ENCODE data around the gene PSTPIP1.

Gene PSTPIP1

DNA sequence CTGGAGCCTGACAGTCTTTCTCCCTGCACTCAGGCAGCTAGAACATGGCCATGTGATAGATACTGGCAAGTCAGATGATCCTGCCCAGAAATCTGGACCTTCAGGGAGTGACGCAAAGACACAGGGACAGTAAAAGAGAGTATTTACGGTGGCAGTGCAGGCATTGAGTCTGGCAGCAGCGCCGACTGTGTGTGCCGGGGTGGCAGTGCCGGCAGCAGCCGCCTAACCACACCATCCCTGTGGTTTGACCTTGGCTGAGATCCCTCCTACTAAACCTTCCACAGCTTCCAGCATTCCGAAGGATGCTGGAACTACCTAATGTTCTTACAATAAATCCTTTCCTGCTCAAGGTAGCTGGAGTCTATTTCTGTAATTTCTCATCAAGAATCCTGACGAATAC lies 80.6 kb downstream of the PSTPIP1 start:
- DNase-seq = no peak

GRCh38 chr15:77076323-77076915 lies 81.5 kb downstream of the PSTPIP1 start:
- no peak for DNase-seq

GRCh38 chr15:77081971-77082370 lies 87.0 kb downstream of the PSTPIP1 start:
- no peak for DNase-seq

DNA sequence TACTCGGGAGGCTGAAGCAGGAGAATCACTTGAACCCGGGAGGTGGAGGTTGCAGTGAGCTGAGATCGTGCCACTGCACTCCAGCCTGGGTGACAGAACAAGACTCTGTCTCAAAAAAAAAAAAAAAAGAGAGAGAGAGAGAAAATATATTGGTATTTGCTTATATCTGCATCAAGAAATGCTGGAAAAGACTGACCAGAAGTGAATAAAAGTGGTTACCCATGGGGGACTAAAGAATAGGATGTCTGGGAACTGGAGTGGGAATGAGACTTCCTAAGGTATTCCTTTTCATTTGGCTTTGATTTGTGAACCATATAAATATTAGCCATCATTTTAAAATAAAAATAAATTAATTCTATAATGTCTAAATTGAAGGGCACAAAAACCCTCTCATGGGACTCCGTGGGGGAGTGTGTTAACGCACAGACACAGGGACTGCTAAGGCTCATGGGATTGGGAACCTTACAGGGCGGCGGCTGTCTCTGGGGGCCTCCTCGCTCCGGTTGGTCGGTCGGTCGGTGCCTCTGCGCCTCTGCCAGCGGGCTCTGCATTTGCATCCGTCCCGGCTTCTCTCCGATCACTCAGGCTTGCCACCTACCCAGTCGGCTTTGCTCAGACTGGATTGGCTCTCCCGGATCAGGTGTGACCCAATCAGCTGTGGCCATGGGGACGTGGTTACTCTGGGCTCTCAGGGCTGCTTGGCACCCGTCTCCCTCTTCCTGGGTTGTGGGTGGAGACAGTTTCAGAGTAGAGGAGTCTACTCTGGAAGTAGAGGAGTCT lies 88.6 kb downstream of the PSTPIP1 start:
- DNase-seq = peak; percentile 85

DNA sequence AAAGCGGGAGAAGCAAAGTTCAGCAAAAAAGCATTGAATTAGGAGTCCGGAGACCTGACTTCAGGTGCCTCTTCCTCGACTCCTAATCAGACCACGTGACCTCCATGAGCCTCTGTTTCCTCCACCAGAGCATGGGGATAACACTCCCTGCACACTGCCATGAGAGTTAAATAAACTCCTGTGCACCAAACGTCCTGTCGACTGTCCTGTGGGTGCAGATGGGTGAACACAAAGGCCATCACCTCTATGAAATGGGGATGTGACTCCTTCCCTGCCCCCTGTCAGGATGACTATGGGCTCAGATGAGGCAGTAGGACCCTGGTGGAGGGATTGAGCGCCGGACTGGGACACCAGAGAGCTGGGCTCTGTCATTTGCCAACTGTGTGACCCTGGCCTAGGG lies 89.5 kb downstream of the PSTPIP1 start:
- no peak for DNase-seq

GRCh38 chr15:77085297-77085696 lies 90.4 kb downstream of the PSTPIP1 start:
- no peak for DNase-seq

Data from activated effector memory CD4-positive, alpha-beta T cell treated with anti-CD3 and anti-CD28 coated beads, Interleukin-2, amount 50 U/mL, for 16 hours (primary cell).